GM12864 (cell line): ENCODE data around the gene MARCHF10.

Experiments used
- DNase-seq: peaks from one replicate; pipeline ENCODE4 v3.0.0-alpha.2; 2011; ENCODE audit warnings: low read depth
- H3K4me3 ChIP-seq: 2 replicates; pipeline ENCODE4 v1.5.1; 2011; ENCODE audit warnings: mild to moderate bottlenecking, low read depth, low read length, control low read depth
- CTCF ChIP-seq: IDR thresholded peaks from 2 replicates; pipeline ENCODE4 v1.5.1; 2011; ENCODE audit warnings: low read depth, mild to moderate bottlenecking, moderate library complexity, low read length, control low read depth, inconsistent platforms; ENCODE audit errors: missing control alignments

Gene MARCHF10

GRCh38 chr17:62741290-62741689 lies 66.8 kb downstream of the MARCHF10 start:
- peak; percentile 30 for DNase-seq
- TF ChIP-seq CTCF: no peak
- no peak overlapping the region for H3K4me3 ChIP-seq

- DNase-seq: no peak
These were observed 68.3 kb downstream of the MARCHF10 start for GRCh38 chr17:62739645-62740388.

GRCh38 chr17:62738281-62738680 lies 69.8 kb downstream of the MARCHF10 start:
- TF ChIP-seq CTCF: no peak
- no peak for DNase-seq
- no peak overlapping the region for H3K4me3 ChIP-seq

More at GRCh38 chr17:62739645-62740388, 68.3 kb downstream of the MARCHF10 start:
- TF ChIP-seq CTCF: no peak
- no peak overlapping the region for H3K4me3 ChIP-seq

GRCh38 chr17:62737513-62737912 lies 70.6 kb downstream of the MARCHF10 start:
- no peak overlapping the region for H3K4me3 ChIP-seq
- TF ChIP-seq CTCF: no peak
- DNase-seq: peak; percentile 30

GRCh38 chr17:62735044-62735651 lies 73.0 kb downstream of the MARCHF10 start:
- H3K4me3 ChIP-seq: no peak overlapping the region
- TF ChIP-seq CTCF: no peak
- no peak for DNase-seq

- H3K4me3 ChIP-seq: no peak overlapping the region
- no peak for DNase-seq
- no peak for TF ChIP-seq CTCF
These were observed 76.0 kb downstream of the MARCHF10 start for GRCh38 chr17:62732125-62732524.
